Activated CD8-positive, alpha-beta T cell treated with anti-CD3 and anti-CD28 coated beads, Interleukin-2, amount 10 ng/mL, durations not matched to agents 7 days and 5 days (primary cell): ENCODE results near the gene MYG1. TPM values are rescaled to one million over a fixed set of nuclear protein-coding genes. Genes with fewer than 3 reads are reported as not detected.
"Not testable (repeated sequence)": the region's sequence is repeated elsewhere in the genome, so short reads cannot be mapped to it uniquely, and the experiment has no call there.

Source experiments
- ATAC-seq: fragments of 150-1000 bp; cut with Tn5 transposase; one replicate; pipeline ENCODE4 v1.10.0; 2021; ENCODE audit warnings: moderate library complexity
- CTCF ChIA-PET: fragments of 350-600 bp; sonication (Branson Sonifier 250); formaldehyde crosslinking; loops from one replicate; lab custom pipeline; 2021; ENCODE audit warnings: antibody characterized with exemption; lab: Charles Lee
- POLR2A ChIA-PET: fragments of 350-600 bp; sonication (Branson Sonifier 250); formaldehyde crosslinking; loops from one replicate; lab custom pipeline; 2021; ENCODE audit warnings: antibody characterized with exemption; lab: Charles Lee
- DNase-seq: peaks from one replicate; pipeline ENCODE4 v3.0.0-alpha.2; 2020
- H3K27ac Mint-ChIP-seq: one replicate; pipeline ENCODE4 v1.8.0; 2021; ENCODE audit warnings: mild to moderate bottlenecking, mixed read lengths
- H3K27me3 Mint-ChIP-seq: one replicate; pipeline ENCODE4 v1.8.0; 2021; ENCODE audit warnings: low read depth, mixed read lengths
- H3K36me3 Mint-ChIP-seq: one replicate; pipeline ENCODE4 v1.8.0; 2021; ENCODE audit warnings: low read depth, mixed read lengths
- H3K4me1 Mint-ChIP-seq: one replicate; pipeline ENCODE4 v1.8.0; 2021; ENCODE audit warnings: low read depth, mixed read lengths
- H3K4me3 Mint-ChIP-seq: one replicate; pipeline ENCODE4 v1.8.0; 2021; ENCODE audit warnings: mild to moderate bottlenecking, mixed read lengths
- H3K9me3 Mint-ChIP-seq: one replicate; pipeline ENCODE4 v1.8.0; 2022; ENCODE audit warnings: mixed read lengths; ENCODE audit not compliant: insufficient read depth
- total RNA-seq, 2 experiments: library from RNA; stranded (reverse); gene quantifications; one replicate each; pipeline ENCODE4 v1.2.3, GENCODE V29; 2021

MYG1 gene
- total RNA-seq, 2 experiments from 2014 or later = 55.6 to 56.9 TPM

- peak; percentile 86 for ATAC-seq
Measured at GRCh38 chr12:53287741-53288216, 11.7 kb upstream of the MYG1 start.

GRCh38 chr12:53288322-53288721 lies 11.2 kb upstream of the MYG1 start:
- no peak for ATAC-seq
- H3K27ac Mint-ChIP-seq = peak overlapping the region; percentile 22
- H3K36me3 Mint-ChIP-seq = peaks cover 71% of the 10 kb centered on the region
- peaks cover 4% of the 10 kb centered on the region for H3K4me1 Mint-ChIP-seq
- DNase-seq = no peak
- H3K4me3 Mint-ChIP-seq = no peak overlapping the region
- ChIA-PET CTCF (interaction anchor here (0.6 to 13.8 kb wide), 12 partner anchors 11 to 222 kb away, joined by 3 to 192 read pairs (median 5); partner anchors contain the start of genes AAAS, ESPL1, ITGB7 and MYG1), POLR2A (no interaction called here)
- H3K9me3 Mint-ChIP-seq = no peaks in the 10 kb centered on the region
- no peaks in the 10 kb centered on the region for H3K27me3 Mint-ChIP-seq

More at GRCh38 chr12:53287741-53288216, 11.7 kb upstream of the MYG1 start:
- no peaks in the 10 kb centered on the region for H3K27me3 Mint-ChIP-seq
- peaks cover 4% of the 10 kb centered on the region for H3K4me1 Mint-ChIP-seq
- DNase-seq = peak; percentile 74
- H3K9me3 Mint-ChIP-seq = no peaks in the 10 kb centered on the region
- no peak overlapping the region for H3K4me3 Mint-ChIP-seq
- peak overlapping the region; percentile 22 for H3K27ac Mint-ChIP-seq
- H3K36me3 Mint-ChIP-seq = peaks cover 71% of the 10 kb centered on the region
- ChIA-PET CTCF (interaction anchor here (0.6 to 13.8 kb wide), 13 partner anchors 11 to 222 kb away, joined by 3 to 192 read pairs (median 4); partner anchors contain the start of genes AAAS, ESPL1, ITGB7 and MYG1), POLR2A (no interaction called here)

- no peak overlapping the region for H3K27ac Mint-ChIP-seq
- no peak overlapping the region for H3K4me3 Mint-ChIP-seq
- ATAC-seq (no peak), DNase-seq (no peak)
- no peaks in the 10 kb centered on the region for H3K9me3 Mint-ChIP-seq
- ChIA-PET POLR2A (interaction anchor here (0.9 to 1.5 kb wide), 4 partner anchors 10 to 81 kb away, joined by 3 to 6 read pairs (median 4); partner anchors contain the start of gene AAAS), CTCF (interaction anchor here (1.1 to 13.8 kb wide), 4 partner anchors 31 to 130 kb away, joined by 4 to 192 read pairs (median 14); partner anchors contain the start of genes AAAS and ITGB7)
- H3K36me3 Mint-ChIP-seq = peaks cover 72% of the 10 kb centered on the region
- H3K4me1 Mint-ChIP-seq = peaks cover 10% of the 10 kb centered on the region
- H3K27me3 Mint-ChIP-seq = no peaks in the 10 kb centered on the region
Measured at GRCh38 chr12:53289891-53290290, 9.6 kb upstream of the MYG1 start.

GRCh38 chr12:53290661-53291060 lies 8.8 kb upstream of the MYG1 start:
- no peak for ATAC-seq
- peaks cover 16% of the 10 kb centered on the region for H3K4me1 Mint-ChIP-seq
- POLR2A ChIA-PET = interaction anchor here (0.9 to 1.7 kb wide), 4 partner anchors 21 to 82 kb away, joined by 3 to 6 read pairs (median 4); partner anchors contain the start of gene AAAS

GRCh38 chr12:53292426-53292825 lies 7.1 kb upstream of the MYG1 start:
- Mint-ChIP-seq H3K27ac (no peak overlapping the region), H3K27me3 (no peaks in the 10 kb centered on the region), H3K4me1 (peaks cover 24% of the 10 kb centered on the region), H3K9me3 (no peaks in the 10 kb centered on the region), H3K36me3 (peaks cover 77% of the 10 kb centered on the region), H3K4me3 (no peak overlapping the region)
- DNase-seq (no peak), ATAC-seq (no peak)
- POLR2A ChIA-PET = interaction anchor here (0.7 to 0.8 kb wide), 2 partner anchors 9 to 76 kb away, joined by 3 read pairs; no protein-coding TSS in a partner anchor
- CTCF ChIA-PET = interaction anchor here (0.8 to 13.8 kb wide), 4 partner anchors 29 to 90 kb away, joined by 3 to 192 read pairs (median 8); partner anchors contain the start of genes AAAS and ITGB7

More at GRCh38 chr12:53290661-53291060, 8.8 kb upstream of the MYG1 start:
- CTCF ChIA-PET = interaction anchor here (1.0 to 13.8 kb wide), 4 partner anchors 12 to 131 kb away, joined by 4 to 192 read pairs (median 6); partner anchors contain the start of genes AAAS and ITGB7
- H3K27me3 Mint-ChIP-seq = no peaks in the 10 kb centered on the region
- no peak for DNase-seq
- no peaks in the 10 kb centered on the region for H3K9me3 Mint-ChIP-seq
- no peak overlapping the region for H3K4me3 Mint-ChIP-seq
- no peak overlapping the region for H3K27ac Mint-ChIP-seq
- H3K36me3 Mint-ChIP-seq = peaks cover 77% of the 10 kb centered on the region

GRCh38 chr12:53295070-53295890 lies 4.2 kb upstream of the MYG1 start, which contains the start of gene PFDN5:
Gene PFDN5 (plus strand): TSS chr12:53295542. CDS start chr12:53295568, 26 bp downstream.
- Mint-ChIP-seq H3K4me1 (peaks cover 40% of the 10 kb centered on the region), H3K27me3 (no peaks in the 10 kb centered on the region), H3K4me3 (peak within 1 kb of the TSS; percentile 97), H3K36me3 (peaks cover 75% of the 10 kb centered on the region), H3K27ac (peak within 1 kb of the TSS; percentile 92), H3K9me3 (no peaks in the 10 kb centered on the region)
- ChIA-PET POLR2A (interaction anchor here (0.6 to 2.6 kb wide), 17 partner anchors 9 to 621 kb away, joined by 3 to 24 read pairs (median 3); partner anchors contain the start of genes AAAS, ESPL1 and TARBP2), CTCF (interaction anchor here (0.7 to 13.8 kb wide), 8 partner anchors 26 to 230 kb away, joined by 3 to 204 read pairs (median 10); partner anchors contain the start of genes AAAS, ESPL1 and ITGB7)
- DNase-seq (peak; percentile 93), ATAC-seq (peak; percentile 88)

GRCh38 chr12:53295891-53296219 lies 3.6 kb upstream of the MYG1 start:
- DNase-seq = no peak
- H3K27ac Mint-ChIP-seq = peak overlapping the region; percentile 92
- no peaks in the 10 kb centered on the region for H3K27me3 Mint-ChIP-seq
- peaks cover 46% of the 10 kb centered on the region for H3K4me1 Mint-ChIP-seq
- ChIA-PET CTCF (interaction anchor here (0.7 to 13.8 kb wide), 7 partner anchors 25 to 230 kb away, joined by 3 to 204 read pairs (median 12); partner anchors contain the start of genes AAAS, ESPL1 and ITGB7), POLR2A (interaction anchor here (0.6 to 2.6 kb wide), 14 partner anchors 8 to 290 kb away, joined by 3 to 24 read pairs (median 3); partner anchors contain the start of genes AAAS, ESPL1 and TARBP2)
- no peak for ATAC-seq
- H3K4me3 Mint-ChIP-seq = peak overlapping the region; percentile 97
- H3K9me3 Mint-ChIP-seq = no peaks in the 10 kb centered on the region
- peaks cover 74% of the 10 kb centered on the region for H3K36me3 Mint-ChIP-seq

- H3K4me3 Mint-ChIP-seq, ATAC-seq, H3K9me3 Mint-ChIP-seq, DNase-seq, H3K27me3 Mint-ChIP-seq: not testable (repeated sequence)
- CTCF ChIA-PET = interaction anchor here (1.1 to 13.8 kb wide), 5 partner anchors 24 to 138 kb away, joined by 3 to 204 read pairs (median 7); partner anchors contain the start of genes AAAS and ITGB7
- Mint-ChIP-seq H3K36me3 (peaks cover 74% of the 10 kb centered on the region), H3K4me1 (peaks cover 57% of the 10 kb centered on the region), H3K27ac (peak overlapping the region; percentile 31)
- POLR2A ChIA-PET = interaction anchor here (3.3 kb wide), 1 partner anchor 30 kb away, joined by 14 read pairs; the partner anchor contains the start of gene ESPL1
Measured at GRCh38 chr12:53297106-53297505, 2.4 kb upstream of the MYG1 start.

GRCh38 chr12:53298164-53298563 lies 1.3 kb upstream of the MYG1 start:
- peaks cover 68% of the 10 kb centered on the region for H3K4me1 Mint-ChIP-seq
- ChIA-PET POLR2A (interaction anchor here (0.6 to 3.3 kb wide), 3 partner anchors 23 to 121 kb away, joined by 3 to 14 read pairs (median 3); partner anchors contain the start of genes AAAS and ESPL1), CTCF (interaction anchor here (0.9 to 13.8 kb wide), 7 partner anchors 10 to 139 kb away, joined by 3 to 204 read pairs (median 4); partner anchors contain the start of genes AAAS, ITGB7 and SP1)
- H3K27ac Mint-ChIP-seq = no peak overlapping the region
- peaks cover 76% of the 10 kb centered on the region for H3K36me3 Mint-ChIP-seq
- DNase-seq (no peak), ATAC-seq (no peak)
- H3K27me3 Mint-ChIP-seq = no peaks in the 10 kb centered on the region
- no peak overlapping the region for H3K4me3 Mint-ChIP-seq
- no peaks in the 10 kb centered on the region for H3K9me3 Mint-ChIP-seq

- ChIA-PET POLR2A (interaction anchor here (0.7 to 3.3 kb wide), 9 partner anchors 9 to 139 kb away, joined by 3 to 14 read pairs (median 4); partner anchors contain the start of genes AAAS, CSAD, ESPL1 and ZNF740), CTCF (interaction anchor here (0.7 to 13.8 kb wide), 8 partner anchors 11 to 155 kb away, joined by 3 to 204 read pairs (median 6); partner anchors contain the start of genes AAAS, ESPL1 and ITGB7)
- Mint-ChIP-seq H3K27ac (peak overlapping the region; percentile 83), H3K27me3 (no peaks in the 10 kb centered on the region), H3K4me1 (peaks cover 72% of the 10 kb centered on the region), H3K4me3 (peak overlapping the region; percentile 85), H3K36me3 (peaks cover 72% of the 10 kb centered on the region), H3K9me3 (no peaks in the 10 kb centered on the region)
- ATAC-seq (peak; percentile 24), DNase-seq (peak; percentile 59)
Measured at GRCh38 chr12:53299101-53299453, 418 bp upstream of the MYG1 start.
